HepG2 (cell line): Measurements from ENCODE around the gene SEPTIN10. TPM values are rescaled to one million over a fixed set of nuclear protein-coding genes. Genes with fewer than 3 reads are reported as not detected.
A peak's percentile ranks its signal among the peaks of the same experiment; 100 is the strongest.

Source experiments
- AGO2 ChIP-seq: fragments of 200-400 bp; formaldehyde crosslinking; optimal IDR thresholded peaks from 2 replicates; pipeline ENCODE3; 2017; ENCODE audit warnings: mild to moderate bottlenecking, low read depth, low read length, moderate library complexity
- ATAD3A ChIP-seq: sonication (generic); formaldehyde crosslinking; IDR thresholded peaks from 2 replicates; pipeline ENCODE4 v1.4.0; 2020; ENCODE audit warnings: missing genetic modification reagents
- BCL3 ChIP-seq: sonication (generic); formaldehyde crosslinking; IDR thresholded peaks from 2 replicates; pipeline ENCODE4 v1.5.1; 2020; ENCODE audit warnings: mild to moderate bottlenecking, missing genetic modification reagents, moderate library complexity
- HNRNPH1 ChIP-seq: fragments of 200-400 bp; formaldehyde crosslinking; optimal IDR thresholded peaks from 2 replicates; pipeline ENCODE3; 2017; ENCODE audit warnings: mild to moderate bottlenecking, low read depth, low read length
- HOXA5 ChIP-seq: sonication (generic); formaldehyde crosslinking; IDR thresholded peaks from 2 replicates; pipeline ENCODE4 v1.4.0; 2020; ENCODE audit warnings: missing genetic modification reagents
- IRF9 ChIP-seq: sonication (generic); formaldehyde crosslinking; IDR thresholded peaks from 2 replicates; pipeline ENCODE4 v1.8.0; 2022; ENCODE audit warnings: missing genetic modification reagents, mild to moderate bottlenecking, borderline replicate concordance
- IRX3 ChIP-seq: sonication (generic); formaldehyde crosslinking; IDR thresholded peaks from 2 replicates; pipeline ENCODE4 v1.8.1; 2023; ENCODE audit warnings: mild to moderate bottlenecking, low read depth, missing genetic modification reagents, borderline replicate concordance
- KDM5A ChIP-seq: fragments of 200-600 bp; sonication (generic); IDR thresholded peaks from 2 replicates; pipeline ENCODE4 v1.7.0; 2018; ENCODE audit warnings: antibody characterized with exemption, mild to moderate bottlenecking, low read length, borderline replicate concordance
- MAFF ChIP-seq: IDR thresholded peaks from 2 replicates; pipeline ENCODE4 v1.6.1; 2011; ENCODE audit warnings: low read depth, low read length, improper control_type of control experiment
- MBD4 ChIP-seq: IDR thresholded peaks from 2 replicates; pipeline ENCODE4 v1.6.1; 2012; ENCODE audit warnings: low read length, inconsistent platforms, borderline replicate concordance
- NR1H2 ChIP-seq: sonication (generic); formaldehyde crosslinking; IDR thresholded peaks from 2 replicates; pipeline ENCODE4 v1.8.1; 2022; ENCODE audit warnings: low read depth, missing genetic modification reagents, borderline replicate concordance
- ZBTB7B ChIP-seq: sonication (generic); formaldehyde crosslinking; IDR thresholded peaks from 2 replicates; pipeline ENCODE4 v1.4.0; 2020; ENCODE audit warnings: missing genetic modification reagents
- ZFP36L2 ChIP-seq: sonication (generic); formaldehyde crosslinking; IDR thresholded peaks from 2 replicates; pipeline ENCODE4 v1.4.0; 2020; ENCODE audit warnings: missing genetic modification reagents
- ZHX2 ChIP-seq, 2 experiments: sonication (generic) in 1 of 2; formaldehyde crosslinking in 1 of 2; IDR thresholded peaks; 2 replicates each; pipeline versions ENCODE4 v1.6.1 to v1.9.0; 2014 to 2022; ENCODE audit warnings: antibody characterized with exemption in 1 of 2, borderline replicate concordance in 1 of 2, inconsistent platforms in 1 of 2, low read depth in 1 of 2, missing genetic modification reagents in 1 of 2
- ZNF224 ChIP-seq: sonication (generic); formaldehyde crosslinking; IDR thresholded peaks from 2 replicates; pipeline ENCODE4 v1.5.0; 2020; ENCODE audit warnings: mild to moderate bottlenecking, missing genetic modification reagents
- ZNF34 ChIP-seq: sonication (generic); formaldehyde crosslinking; IDR thresholded peaks from 2 replicates; pipeline ENCODE4 v1.4.0; 2020; ENCODE audit warnings: mild to moderate bottlenecking, missing genetic modification reagents, borderline replicate concordance
- ZNF614 ChIP-seq: IDR thresholded peaks from 2 replicates; pipeline ENCODE4 v1.6.1; 2018; ENCODE audit warnings: missing biosample characterization, missing genetic modification reagents, inconsistent platforms, borderline replicate concordance
- ZSCAN5A ChIP-seq: sonication (generic); formaldehyde crosslinking; IDR thresholded peaks from 2 replicates; pipeline ENCODE4 v1.8.0; 2022; ENCODE audit warnings: mild to moderate bottlenecking, missing genetic modification reagents, borderline replicate concordance
- polyA plus RNA-seq, 8 experiments: library from polyadenylated mRNA; depleted of rRNA in 3 of 8; stranded (reverse) in 7 of 8; unstranded in 1 of 8; fragments of >200 nt; fragmentation: Illumina TruSeq in 4 of 8; extraction: Trizol in 4 of 8; gene quantifications; 2 replicates each; pipeline versions ENCODE4 v1.2.1 to v1.2.3, GENCODE V29; 2011 to 2016; ENCODE audit warnings: low read depth in 4 of 8, missing spikeins in 1 of 8, mixed read lengths in 1 of 8; ENCODE audit not compliant: insufficient read depth in 1 of 8
- total RNA-seq, 5 experiments: library from RNA; depleted of rRNA; stranded (reverse); fragments of >200 nt; fragmentation: Illumina TruSeq; extraction: Trizol; gene quantifications; 2 replicates each; pipeline ENCODE4 v1.2.3, GENCODE V29; 2016; ENCODE audit warnings: low read depth in 1 of 5

Gene SEPTIN10
- total and polyA plus RNA-seq, 2 of the 13 experiments (the other 11 are each of a cell fraction or from before 2014, with no cell fraction given) = 45.8 to 67.5 TPM

GRCh38 chr2:109637749-109638570 lies 24.2 kb upstream of the SEPTIN10 start (continued):
- no peak for TF ChIP-seq ZHX2 (IDR thresholded peaks at IDR 0.05; ENCODE audit: low read depth)
- TF ChIP-seq ZHX2 (CRISPR knock-in tag; IDR thresholded peaks at IDR 0.05; ENCODE audit: borderline replicate concordance) = no peak
- TF ChIP-seq MAFF = no peak
- no peak for TF ChIP-seq ATAD3A (CRISPR knock-in tag)
- no peak for TF ChIP-seq IRX3 (CRISPR knock-in tag)
- TF ChIP-seq MBD4 = no peak
- TF ChIP-seq NR1H2 = no peak
- TF ChIP-seq ZSCAN5A (CRISPR knock-in tag) = no peak
- peak; percentile 13; the same call in 1 of the 2 replicates for TF ChIP-seq ZNF614 (CRISPR knock-in tag)
- no peak for TF ChIP-seq HNRNPH1
- no peak for TF ChIP-seq ZNF224 (CRISPR knock-in tag)
- no peak for TF ChIP-seq BCL3 (CRISPR knock-in tag)
- no peak for TF ChIP-seq ZBTB7B (CRISPR knock-in tag)
- no peak for TF ChIP-seq AGO2
- TF ChIP-seq ZFP36L2 = no peak
- 0 out of 2 replicates have a peak, but pooled peaks have one; percentile 12 for TF ChIP-seq HOXA5
- TF ChIP-seq KDM5A = no peak; the same call in 1 of the 2 replicates
- TF ChIP-seq IRF9 (CRISPR knock-in tag) = no peak
- TF ChIP-seq ZNF34 (CRISPR knock-in tag) = no peak
